Large intestine (tissue), 3 donors: Measurements from ENCODE around the gene RNASE7. TPM values are rescaled to one million over a fixed set of nuclear protein-coding genes. Genes with fewer than 3 reads are reported as not detected.
A peak's percentile ranks its signal among the peaks of the same experiment; 100 is the strongest.

Experiments
- DNase-seq, 2 donors: peaks; one replicate each; pipeline versions ENCODE4 v3.0.0 to v3.0.0-alpha.2; 2013
- H3K27ac ChIP-seq: one replicate; pipeline ENCODE4 v1.5.1; 2013; ENCODE audit warnings: low read length
- H3K27me3 ChIP-seq: 2 replicates; pipeline ENCODE4 v1.6.1; 2013; ENCODE audit warnings: low read length; ENCODE audit not compliant: control insufficient read depth, insufficient read depth
- H3K36me3 ChIP-seq: 2 replicates; pipeline ENCODE4 v1.6.1; 2013; ENCODE audit warnings: low read length; ENCODE audit not compliant: control insufficient read depth, insufficient read depth
- H3K4me1 ChIP-seq: one replicate; pipeline ENCODE4 v1.6.1; 2013; ENCODE audit warnings: low read length; ENCODE audit not compliant: control insufficient read depth, insufficient read depth
- H3K4me3 ChIP-seq: one replicate; pipeline ENCODE4 v1.5.1; 2013; ENCODE audit warnings: low read length
- H3K9me3 ChIP-seq: one replicate; pipeline ENCODE4 v1.6.1; 2013; ENCODE audit warnings: mild to moderate bottlenecking, low read depth, low read length, moderate library complexity; ENCODE audit not compliant: control insufficient read depth
- WGBS: methylation state at CpG from one replicate; pipeline ENCODE4 v1.1.5; 2013; ENCODE audit warnings: low lambda C conversion rate; ENCODE audit not compliant: insufficient coverage; 5-methylcytosine and 5-hydroxymethylcytosine counted together
- polyA plus RNA-seq: library from polyadenylated mRNA; unstranded; fragments of 120-200 nt; gene quantifications from one replicate; pipeline ENCODE4 v1.2.1, GENCODE V29; 2013

RNASE7 gene
- polyA plus RNA-seq, 1 donor: 0.09 TPM

- H3K9me3 ChIP-seq: no peaks in the 10 kb centered on the region
- H3K27ac ChIP-seq: peak overlapping the region; percentile 30
- no peak overlapping the region for H3K4me3 ChIP-seq
- no peaks in the 10 kb centered on the region for H3K27me3 ChIP-seq
- H3K36me3 ChIP-seq: no peaks in the 10 kb centered on the region
- WGBS: no CpG with 5 or more reads among the region's 5 CpGs
- DNase-seq: peak in 1 of 2 donors; percentile 63
- peaks cover 22% of the 10 kb centered on the region for H3K4me1 ChIP-seq
These were observed 13.4 kb downstream of the RNASE7 start for GRCh38 chr14:21055432-21056117.

DNA sequence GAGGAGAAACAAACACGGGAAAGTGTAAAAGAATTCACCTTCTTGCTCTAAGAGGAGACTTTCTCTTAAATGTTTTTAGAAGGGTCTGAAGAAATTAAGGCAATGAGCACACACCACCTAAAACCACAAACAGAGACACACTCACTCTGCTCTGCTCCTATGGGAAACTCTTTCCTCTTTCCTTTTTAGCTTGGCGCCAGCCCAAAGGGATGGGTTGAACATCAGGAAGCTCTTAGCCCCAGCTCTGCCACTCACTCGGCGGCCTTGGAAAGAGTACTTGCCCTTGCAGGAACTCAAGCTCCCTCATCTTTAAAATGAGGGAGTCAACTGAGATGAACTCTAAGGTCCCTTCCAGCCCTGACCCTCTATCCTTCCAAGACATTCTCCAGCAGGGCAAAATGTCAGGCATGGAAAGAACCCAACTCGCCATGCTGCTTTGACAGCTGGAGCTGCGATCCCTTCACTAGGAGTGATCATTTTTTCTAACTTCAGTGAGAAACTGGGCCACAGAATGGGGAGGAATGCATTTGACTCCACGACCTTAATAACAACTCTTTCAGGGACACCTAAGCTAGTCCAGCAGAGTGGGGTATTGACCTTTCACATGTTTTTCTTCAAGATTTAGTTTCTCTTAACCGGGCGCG lies 14.5 kb downstream of the RNASE7 start:
- Histone ChIP-seq H3K36me3 (no peaks in the 10 kb centered on the region), H3K4me1 (peaks cover 25% of the 10 kb centered on the region), H3K27me3 (no peaks in the 10 kb centered on the region), H3K27ac (no peak overlapping the region), H3K9me3 (no peaks in the 10 kb centered on the region), H3K4me3 (no peak overlapping the region)
- no CpG with 5 or more reads among the region's 10 CpGs for WGBS
- DNase-seq: no peak

DNA sequence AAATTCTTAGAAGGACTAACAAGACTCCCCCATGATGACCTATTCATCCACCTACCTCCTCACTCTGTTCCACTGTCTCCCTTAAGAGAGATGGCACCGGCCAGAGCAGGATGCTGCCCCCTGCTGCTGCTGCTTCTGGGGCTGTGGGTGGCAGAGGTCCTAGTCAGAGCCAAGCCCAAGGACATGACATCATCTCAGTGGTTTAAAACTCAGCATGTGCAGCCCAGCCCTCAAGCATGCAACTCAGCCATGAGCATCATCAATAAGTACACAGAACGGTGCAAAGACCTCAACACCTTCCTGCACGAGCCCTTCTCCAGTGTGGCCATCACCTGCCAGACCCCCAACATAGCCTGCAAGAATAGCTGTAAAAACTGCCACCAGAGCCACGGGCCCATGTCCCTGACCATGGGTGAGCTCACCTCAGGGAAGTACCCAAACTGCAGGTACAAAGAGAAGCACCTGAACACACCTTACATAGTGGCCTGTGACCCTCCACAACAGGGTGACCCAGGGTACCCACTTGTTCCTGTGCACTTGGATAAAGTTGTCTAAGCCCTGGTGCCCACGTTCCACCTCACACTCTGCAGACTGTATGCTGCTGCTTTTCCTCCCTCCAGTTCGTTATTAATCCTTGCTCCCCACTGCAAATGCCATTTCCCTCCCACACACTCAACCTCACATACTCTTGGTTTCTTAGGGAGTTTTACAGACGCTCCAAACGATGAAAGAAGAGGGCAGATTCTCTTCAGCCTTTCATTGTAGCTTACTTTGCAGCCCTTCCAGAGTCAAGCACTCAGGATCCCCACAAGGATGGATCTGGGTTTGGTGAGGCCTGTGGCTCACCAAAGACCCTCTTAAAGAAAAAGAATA lies 15.9 kb downstream of the RNASE7 start, which contains the start of gene RNASE8:
Gene RNASE8 (plus strand): TSS at position 20 of the 873 bp plus-strand sequence. CDS start 71 bp downstream, at position 91.
- DNase-seq: no peak
- no CpG with 5 or more reads among the region's 8 CpGs for WGBS
- no peak within 1 kb of the TSS for H3K4me3 ChIP-seq
- H3K27ac ChIP-seq: no peak within 1 kb of the TSS
- no peaks in the 10 kb centered on the region for H3K27me3 ChIP-seq
- H3K9me3 ChIP-seq: no peaks in the 10 kb centered on the region
- no peaks in the 10 kb centered on the region for H3K36me3 ChIP-seq
- H3K4me1 ChIP-seq: peaks cover 25% of the 10 kb centered on the region

DNA sequence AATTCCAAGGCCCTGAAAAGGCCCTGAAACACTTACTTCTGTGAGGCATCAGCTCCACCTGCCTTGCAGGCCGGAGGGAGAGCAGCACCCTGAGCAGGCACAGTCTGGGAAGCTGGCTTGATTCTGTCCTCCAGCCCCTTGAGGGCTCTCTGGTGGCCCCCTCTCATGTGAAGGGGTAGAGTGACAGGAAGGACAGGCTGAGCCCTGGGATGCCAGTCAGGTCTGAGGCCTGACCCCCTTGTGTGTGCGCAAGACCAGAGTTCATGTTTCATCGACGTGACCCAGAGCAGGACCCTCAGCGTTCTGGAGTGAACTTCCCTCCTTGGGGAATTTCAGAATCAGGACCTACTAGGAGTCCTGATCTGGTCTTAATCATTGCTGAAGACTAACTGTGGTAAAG lies 16.7 kb downstream of the RNASE7 start:
- no peak for DNase-seq
- Histone ChIP-seq H3K4me1 (peaks cover 21% of the 10 kb centered on the region), H3K27me3 (no peaks in the 10 kb centered on the region), H3K9me3 (no peaks in the 10 kb centered on the region), H3K27ac (no peak overlapping the region), H3K36me3 (no peaks in the 10 kb centered on the region), H3K4me3 (no peak overlapping the region)
- WGBS: no CpG with 5 or more reads among the region's 5 CpGs

- peaks cover 16% of the 10 kb centered on the region for H3K4me1 ChIP-seq
- DNase-seq: no peak
- no peaks in the 10 kb centered on the region for H3K9me3 ChIP-seq
- no peak overlapping the region for H3K4me3 ChIP-seq
- no peaks in the 10 kb centered on the region for H3K36me3 ChIP-seq
- peak overlapping the region; percentile 46 for H3K27ac ChIP-seq
- WGBS: 100% methylated on average over 2 of the region's 8 CpGs
- H3K27me3 ChIP-seq: no peaks in the 10 kb centered on the region
These were observed 17.9 kb downstream of the RNASE7 start for GRCh38 chr14:21059842-21060613.

- no peak overlapping the region for H3K4me3 ChIP-seq
- H3K36me3 ChIP-seq: no peaks in the 10 kb centered on the region
- no peaks in the 10 kb centered on the region for H3K9me3 ChIP-seq
- DNase-seq: peak in 1 of 2 donors; percentile 51
- peak overlapping the region; percentile 46 for H3K27ac ChIP-seq
- no peaks in the 10 kb centered on the region for H3K27me3 ChIP-seq
- peaks cover 11% of the 10 kb centered on the region for H3K4me1 ChIP-seq
- 26% methylated on average over 5 of the region's 13 CpGs for WGBS
These were observed 18.6 kb downstream of the RNASE7 start for GRCh38 chr14:21060614-21061346.

DNA sequence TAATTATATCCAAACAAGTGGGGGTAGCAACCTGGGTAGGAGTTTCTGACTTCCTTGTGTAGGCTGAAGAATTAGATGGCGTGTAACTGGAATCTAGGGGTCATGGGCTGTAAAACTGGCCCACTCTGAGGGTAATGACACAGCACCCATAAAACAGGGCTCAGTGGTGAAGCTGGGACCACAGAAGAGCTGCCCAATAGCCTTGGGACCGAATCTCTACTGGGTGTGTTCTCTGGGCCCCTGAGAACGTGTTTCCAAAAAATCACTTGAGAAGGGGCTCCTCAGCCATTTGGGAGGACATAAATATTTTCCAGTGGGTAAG lies 19.1 kb downstream of the RNASE7 start:
- no peak for DNase-seq
- Histone ChIP-seq H3K9me3 (no peaks in the 10 kb centered on the region), H3K27me3 (no peaks in the 10 kb centered on the region), H3K36me3 (no peaks in the 10 kb centered on the region), H3K4me3 (no peak overlapping the region), H3K4me1 (peaks cover 8% of the 10 kb centered on the region), H3K27ac (peak overlapping the region; percentile 46)
- no CpG with 5 or more reads among the region's 3 CpGs for WGBS

- DNase-seq: no peak
- Histone ChIP-seq H3K9me3 (no peaks in the 10 kb centered on the region), H3K4me1 (peaks cover 10% of the 10 kb centered on the region), H3K27me3 (no peaks in the 10 kb centered on the region), H3K27ac (no peak overlapping the region), H3K4me3 (no peak overlapping the region), H3K36me3 (no peaks in the 10 kb centered on the region)
- 67% methylated on average over 1 of the region's 3 CpGs for WGBS
These were observed 21.3 kb downstream of the RNASE7 start for GRCh38 chr14:21063479-21063878.

DNA sequence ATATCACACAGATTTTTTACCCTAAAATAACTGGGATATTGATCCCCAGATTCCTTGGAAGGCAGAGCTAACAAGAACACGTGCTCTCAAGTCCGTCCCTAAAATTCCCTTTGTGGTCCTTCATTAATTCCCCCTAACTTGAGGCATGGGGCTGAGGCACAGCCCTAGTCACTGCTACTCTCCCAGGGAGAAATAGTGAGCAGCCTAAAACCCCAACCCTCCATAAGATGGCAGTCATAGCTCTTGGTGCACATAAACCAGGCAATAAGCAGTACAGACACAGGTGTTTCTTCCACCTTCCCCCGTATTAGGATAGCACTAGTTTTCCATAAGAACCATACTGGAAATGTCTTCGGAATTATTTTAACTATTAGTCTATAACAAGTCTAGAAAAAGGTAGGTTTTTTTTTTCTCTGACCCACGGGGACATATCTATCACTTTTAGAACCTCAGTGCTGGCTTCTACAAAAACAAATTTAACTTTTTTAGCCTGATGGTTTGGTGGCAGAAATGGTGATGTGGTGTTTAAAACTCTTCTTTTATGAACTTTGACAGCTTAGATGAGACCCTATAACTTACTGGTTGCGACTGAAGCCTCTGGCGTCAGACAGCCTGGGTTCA lies 24.8 kb downstream of the RNASE7 start:
- H3K4me1 ChIP-seq: peaks cover 24% of the 10 kb centered on the region
- 53% methylated on average over 2 of the region's 7 CpGs for WGBS
- H3K9me3 ChIP-seq: no peaks in the 10 kb centered on the region
- no peak overlapping the region for H3K4me3 ChIP-seq
- no peak overlapping the region for H3K27ac ChIP-seq
- no peaks in the 10 kb centered on the region for H3K36me3 ChIP-seq
- peaks cover 10% of the 10 kb centered on the region for H3K27me3 ChIP-seq
- no peak for DNase-seq
